ENCODE results near the gene SUPT7L. TPM values are rescaled to one million over a fixed set of nuclear protein-coding genes. Genes with fewer than 3 reads are reported as not detected.

SUPT7L gene
- total and polyA plus RNA-seq, 4 donors: 22.0 to 40.0 (median 26.7) TPM

DNA sequence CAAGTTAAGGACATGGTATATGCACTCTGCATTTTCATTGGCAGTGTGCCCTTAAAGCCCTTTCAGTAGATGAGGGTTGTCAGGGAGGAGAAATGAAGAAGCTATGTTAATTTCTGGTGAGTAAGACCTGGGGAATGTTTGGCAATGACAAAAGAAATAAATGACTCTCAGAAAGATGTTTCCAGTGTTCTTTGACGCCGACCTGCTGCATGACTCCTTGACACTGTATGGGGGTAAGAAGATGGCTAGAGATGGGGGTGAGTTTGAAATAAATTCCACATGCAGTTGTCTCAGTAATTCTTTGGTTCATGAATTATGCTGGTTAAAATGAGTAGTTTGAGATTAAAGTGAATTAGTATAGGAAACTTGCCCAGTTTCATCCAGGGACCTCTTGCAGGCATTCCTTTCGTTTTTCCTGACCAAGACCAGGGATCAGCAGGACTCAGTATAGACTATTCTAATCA, 40.5 kb downstream of the SUPT7L start:
- H3K4me1 ChIP-seq (ENCODE audit: control insufficient read depth in 5 of 5, insufficient read depth in 5 of 5, low read length in 5 of 5): peaks cover 0 to 4% (median 2%) of the 10 kb centered on the region in 5 donors
- DNase-seq (no peak), ATAC-seq (ENCODE audit: insufficient read depth, low FRiP score) (no peak)
- H3K36me3 ChIP-seq (ENCODE audit: control insufficient read depth in 4 of 4, insufficient read depth in 4 of 4, low read length in 4 of 4): peaks cover 11 to 32% (median 16%) of the 10 kb centered on the region in 4 donors
- no peak overlapping the region for H3K4me3 ChIP-seq
- 90 to 93% methylated on average over 3 of the region's 3 CpGs for WGBS, 2 donors
- no peaks in the 10 kb centered on the region for H3K9me3 ChIP-seq (ENCODE audit: control insufficient read depth in 4 of 4, insufficient read depth in 3 of 4, low read length in 3 of 4)
- no peak overlapping the region for H3K9ac ChIP-seq (ENCODE audit: insufficient read depth in 1 of 2, low read length in 2 of 2)
- no peaks in the 10 kb centered on the region for H3K27me3 ChIP-seq (ENCODE audit: control insufficient read depth in 3 of 3, insufficient read depth in 3 of 3, low read length in 2 of 3)
- no peak overlapping the region for H3K27ac ChIP-seq (ENCODE audit: low read depth in 1 of 2, low read length in 1 of 2)
- TF ChIP-seq, protein P1, sequence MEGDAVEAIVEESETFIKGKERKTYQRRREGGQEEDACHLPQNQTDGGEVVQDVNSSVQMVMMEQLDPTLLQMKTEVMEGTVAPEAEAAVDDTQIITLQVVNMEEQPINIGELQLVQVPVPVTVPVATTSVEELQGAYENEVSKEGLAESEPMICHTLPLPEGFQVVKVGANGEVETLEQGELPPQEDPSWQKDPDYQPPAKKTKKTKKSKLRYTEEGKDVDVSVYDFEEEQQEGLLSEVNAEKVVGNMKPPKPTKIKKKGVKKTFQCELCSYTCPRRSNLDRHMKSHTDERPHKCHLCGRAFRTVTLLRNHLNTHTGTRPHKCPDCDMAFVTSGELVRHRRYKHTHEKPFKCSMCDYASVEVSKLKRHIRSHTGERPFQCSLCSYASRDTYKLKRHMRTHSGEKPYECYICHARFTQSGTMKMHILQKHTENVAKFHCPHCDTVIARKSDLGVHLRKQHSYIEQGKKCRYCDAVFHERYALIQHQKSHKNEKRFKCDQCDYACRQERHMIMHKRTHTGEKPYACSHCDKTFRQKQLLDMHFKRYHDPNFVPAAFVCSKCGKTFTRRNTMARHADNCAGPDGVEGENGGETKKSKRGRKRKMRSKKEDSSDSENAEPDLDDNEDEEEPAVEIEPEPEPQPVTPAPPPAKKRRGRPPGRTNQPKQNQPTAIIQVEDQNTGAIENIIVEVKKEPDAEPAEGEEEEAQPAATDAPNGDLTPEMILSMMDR (IDR thresholded peaks at IDR 0.05; ENCODE audit: control extremely low read depth, extremely low read depth): no peak

DNA sequence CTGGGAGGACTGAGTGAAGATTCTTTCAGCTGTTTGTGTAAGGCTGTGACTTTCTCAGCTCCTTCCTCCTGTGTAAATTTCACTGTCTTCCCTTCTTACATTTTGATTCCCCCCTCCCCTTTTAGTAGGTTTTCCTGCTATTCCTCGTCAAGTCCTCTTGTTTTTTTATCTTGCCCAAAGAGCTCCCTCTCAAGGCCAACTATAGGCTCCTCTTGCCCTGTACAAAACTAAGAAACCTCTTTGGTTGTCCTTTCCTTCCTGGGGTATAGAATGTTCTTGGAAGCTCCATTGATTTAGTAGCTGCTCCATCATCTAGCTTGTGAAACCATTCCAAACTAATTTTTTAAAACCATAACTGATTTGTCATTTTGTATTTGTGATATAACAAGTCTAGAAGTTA, 41.9 kb downstream of the SUPT7L start:
- 47 to 85% methylated on average over 1 of the region's 1 CpG for WGBS, 2 donors
- ATAC-seq (ENCODE audit: insufficient read depth, low FRiP score) (no peak), DNase-seq (no peak)
- H3K9ac ChIP-seq (ENCODE audit: insufficient read depth in 1 of 2, low read length in 2 of 2): no peak overlapping the region
- H3K27me3 ChIP-seq (ENCODE audit: control insufficient read depth in 3 of 3, insufficient read depth in 3 of 3, low read length in 2 of 3): no peaks in the 10 kb centered on the region
- no peaks in the 10 kb centered on the region for H3K9me3 ChIP-seq (ENCODE audit: control insufficient read depth in 4 of 4, insufficient read depth in 3 of 4, low read length in 3 of 4)
- no peak overlapping the region for H3K4me3 ChIP-seq
- H3K27ac ChIP-seq (ENCODE audit: low read depth in 1 of 2, low read length in 1 of 2): no peak overlapping the region
- H3K4me1 ChIP-seq (ENCODE audit: control insufficient read depth in 5 of 5, insufficient read depth in 5 of 5, low read length in 5 of 5): no peaks in the 10 kb centered on the region
- H3K36me3 ChIP-seq (ENCODE audit: control insufficient read depth in 4 of 4, insufficient read depth in 4 of 4, low read length in 4 of 4): peaks cover 17 to 43% (median 25%) of the 10 kb centered on the region in 4 donors
- TF ChIP-seq, protein P1 (IDR thresholded peaks at IDR 0.05; ENCODE audit: control extremely low read depth, extremely low read depth): no peak

DNA sequence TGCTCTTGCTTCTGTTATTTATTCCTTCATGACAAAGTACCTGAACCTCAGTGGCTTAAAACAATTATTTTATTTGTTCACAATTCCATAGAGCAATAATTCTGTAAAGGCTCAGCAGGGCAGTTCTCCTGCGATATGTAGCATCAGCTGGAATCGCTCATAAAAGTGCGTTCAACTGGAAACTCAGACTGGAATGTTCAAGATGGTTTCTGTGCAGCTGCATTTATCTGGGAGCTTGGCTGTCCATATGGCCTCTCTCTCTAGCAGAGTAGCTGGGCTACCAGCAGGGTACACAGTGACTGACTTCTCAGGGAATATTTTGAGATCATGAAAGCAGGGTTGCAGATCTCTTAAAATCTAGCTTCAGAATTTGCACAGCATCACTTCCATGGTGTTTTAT, 48.1 kb downstream of the SUPT7L start:
- DNase-seq (no peak), ATAC-seq (ENCODE audit: insufficient read depth, low FRiP score) (no peak)
- Histone ChIP-seq H3K9ac (ENCODE audit: insufficient read depth in 1 of 2, low read length in 2 of 2) (no peak overlapping the region), H3K4me1 (ENCODE audit: control insufficient read depth in 5 of 5, insufficient read depth in 5 of 5, low read length in 5 of 5) (no peaks in the 10 kb centered on the region), H3K27me3 (ENCODE audit: control insufficient read depth in 3 of 3, insufficient read depth in 3 of 3, low read length in 2 of 3) (no peaks in the 10 kb centered on the region), H3K27ac (ENCODE audit: low read depth in 1 of 2, low read length in 1 of 2) (no peak overlapping the region), H3K9me3 (ENCODE audit: control insufficient read depth in 4 of 4, insufficient read depth in 3 of 4, low read length in 3 of 4) (no peaks in the 10 kb centered on the region), H3K36me3 (ENCODE audit: control insufficient read depth in 4 of 4, insufficient read depth in 4 of 4, low read length in 4 of 4) (peaks cover 17 to 41% (median 27%) of the 10 kb centered on the region in 4 donors), H3K4me3 (no peak overlapping the region)
- 98 to 99% methylated on average over 3 of the region's 3 CpGs for WGBS, 2 donors
- TF ChIP-seq, protein P1 (IDR thresholded peaks at IDR 0.05; ENCODE audit: control extremely low read depth, extremely low read depth): no peak

DNA sequence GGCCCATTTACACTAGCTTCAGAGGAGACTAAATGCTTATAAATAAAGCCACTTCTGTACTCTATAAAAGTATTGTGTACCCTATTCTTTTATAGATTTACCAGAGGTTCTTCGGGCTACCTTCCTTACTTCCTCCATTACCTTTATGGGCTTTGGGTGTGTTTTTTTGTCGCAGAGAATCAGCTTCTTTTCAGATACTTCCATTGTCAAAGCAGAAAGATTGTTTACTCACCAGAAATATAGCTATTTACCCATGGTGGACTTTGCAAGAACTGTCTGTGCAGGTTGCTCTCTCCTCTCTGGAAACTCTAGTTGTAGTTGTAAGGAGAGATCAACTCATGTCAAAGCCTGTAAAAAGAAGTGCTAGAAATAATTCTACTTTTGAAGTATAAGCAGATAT, 49.4 kb downstream of the SUPT7L start:
- 97% methylated on average over 2 of the region's 2 CpGs for WGBS, 2 donors
- TF ChIP-seq, protein P1 (IDR thresholded peaks at IDR 0.05; ENCODE audit: control extremely low read depth, extremely low read depth): no peak

More for the DNA sequence above, 49.4 kb downstream of the SUPT7L start:
- Histone ChIP-seq H3K4me1 (ENCODE audit: control insufficient read depth in 5 of 5, insufficient read depth in 5 of 5, low read length in 5 of 5) (no peaks in the 10 kb centered on the region), H3K9ac (ENCODE audit: insufficient read depth in 1 of 2, low read length in 2 of 2) (no peak overlapping the region), H3K27ac (ENCODE audit: low read depth in 1 of 2, low read length in 1 of 2) (no peak overlapping the region), H3K36me3 (ENCODE audit: control insufficient read depth in 4 of 4, insufficient read depth in 4 of 4, low read length in 4 of 4) (peaks cover 17 to 41% (median 26%) of the 10 kb centered on the region in 4 donors), H3K27me3 (ENCODE audit: control insufficient read depth in 3 of 3, insufficient read depth in 3 of 3, low read length in 2 of 3) (no peaks in the 10 kb centered on the region), H3K9me3 (ENCODE audit: control insufficient read depth in 4 of 4, insufficient read depth in 3 of 4, low read length in 3 of 4) (no peaks in the 10 kb centered on the region), H3K4me3 (no peak overlapping the region)
- DNase-seq (no peak), ATAC-seq (ENCODE audit: insufficient read depth, low FRiP score) (no peak)

All from lung (tissue), 12 donors.